CD4-positive, alpha-beta T cell (primary cell): Measurements from ENCODE around the gene HPRT1. TPM values are rescaled to one million over a fixed set of nuclear protein-coding genes. Genes with fewer than 3 reads are reported as not detected.

Experiments used
- ATAC-seq: fragments of 200-7000 bp; cut with Tn5 transposase; one replicate; pipeline ENCODE4 v1.10.0; 2022; ENCODE audit warnings: mild to moderate bottlenecking; ENCODE audit not compliant: poor library complexity
- CTCF ChIA-PET: fragments of 350-600 bp; sonication (Branson Sonifier 250); formaldehyde crosslinking; loops from one replicate; lab custom pipeline; 2021; ENCODE audit warnings: antibody characterized with exemption, inconsistent platforms; lab: Charles Lee
- POLR2A ChIA-PET: fragments of 350-600 bp; sonication (Branson Sonifier 250); formaldehyde crosslinking; loops from one replicate; lab custom pipeline; 2021; ENCODE audit warnings: antibody characterized with exemption, inconsistent platforms; lab: Charles Lee
- DNase-seq, 14 experiments: peaks; one replicate each; pipeline ENCODE4 v3.0.0-alpha.2; 2013 to 2020; ENCODE audit warnings: mixed read lengths in 2 of 14
- H3K27ac ChIP-seq, 2 donors: one replicate each; pipeline versions ENCODE4 v1.5.1 to v1.7.0; 2013; ENCODE audit warnings: low read length in 2 of 2, low read depth in 1 of 2, mild to moderate bottlenecking in 1 of 2
- H3K27me3 ChIP-seq, 2 experiments: 1 replicate in 1 of 2; 2 replicates in 1 of 2; pipeline versions ENCODE4 v1.6.1 to v1.7.0; 2013; ENCODE audit warnings: low read length in 2 of 2, control low read depth in 1 of 2, mild to moderate bottlenecking in 1 of 2, moderate library complexity in 1 of 2; ENCODE audit not compliant: insufficient read depth in 2 of 2, control insufficient read depth in 1 of 2
- H3K36me3 ChIP-seq: one replicate; pipeline ENCODE4 v1.6.1; 2013; ENCODE audit warnings: low read length, control low read depth; ENCODE audit not compliant: insufficient read depth
- H3K4me1 ChIP-seq: one replicate; pipeline ENCODE4 v1.6.1; 2013; ENCODE audit warnings: low read length, control low read depth; ENCODE audit not compliant: insufficient read depth
- H3K4me3 ChIP-seq: one replicate; pipeline ENCODE4 v1.5.1; 2013; ENCODE audit warnings: mild to moderate bottlenecking, low read length, moderate library complexity
- H3K9me3 ChIP-seq, 2 experiments: 1 replicate in 1 of 2; 2 replicates in 1 of 2; pipeline versions ENCODE4 v1.6.1 to v1.7.0; 2013; ENCODE audit warnings: low read length in 2 of 2, mild to moderate bottlenecking in 2 of 2, control low read depth in 1 of 2, moderate library complexity in 1 of 2; ENCODE audit not compliant: control insufficient read depth in 1 of 2, insufficient read depth in 1 of 2
- H3K27ac Mint-ChIP-seq: one replicate; pipeline ENCODE4 v1.8.0; 2020; ENCODE audit warnings: mixed read lengths
- H3K27me3 Mint-ChIP-seq: one replicate; pipeline ENCODE4 v1.8.0; 2021; ENCODE audit warnings: mixed read lengths
- H3K36me3 Mint-ChIP-seq: one replicate; pipeline ENCODE4 v1.8.0; 2021; ENCODE audit warnings: low read depth, mixed read lengths
- H3K4me1 Mint-ChIP-seq: one replicate; pipeline ENCODE4 v1.8.0; 2021; ENCODE audit warnings: low read depth, mixed read lengths
- H3K4me3 Mint-ChIP-seq: one replicate; pipeline ENCODE4 v1.8.0; 2020; ENCODE audit warnings: mild to moderate bottlenecking, mixed read lengths
- H3K9me3 Mint-ChIP-seq: one replicate; pipeline ENCODE4 v1.8.0; 2020; ENCODE audit warnings: mixed read lengths
- intact Hi-C, 2 experiments: fragments of 100-400 bp; cut with DNase I in 1 of 2; cut with micrococcal nuclease in 1 of 2; formaldehyde crosslinking; loops; one replicate each; pipeline versions ENCODE4 v1.15.1 to v1.9.0; 2023 to 2025; cut with DNase I, micrococcal nuclease
- total RNA-seq, 174 experiments: library from RNA in 2 of 174; stranded (reverse) in 2 of 174; gene quantifications; one replicate each; pipeline ENCODE4 v1.2.3 and lab custom pipeline; 2021 to 2026
- TF ChIP-seq, protein P1 (sequence below): fragments of 200-600 bp; IDR thresholded peaks from one replicate; pipeline ENCODE4 v1.8.0; 2022; ENCODE audit warnings: antibody characterized with exemption, mild to moderate bottlenecking

HPRT1 gene
- total RNA-seq, 2 experiments from 2014 or later: 14.1 to 15.5 TPM

GRCh38 chrX:134512566-134512965 is 52.6 kb downstream of the HPRT1 start:
- Histone ChIP-seq H3K27ac (no peak overlapping the region), H3K4me3 (no peak overlapping the region), H3K4me1 (no peaks in the 10 kb centered on the region), H3K9me3 (no peaks in the 10 kb centered on the region), H3K27me3 (no peaks in the 10 kb centered on the region), H3K36me3 (no peaks in the 10 kb centered on the region)
- POLR2A ChIA-PET: no interaction called here
- intact Hi-C loops: no loop called here
- no peaks in the 10 kb centered on the region for H3K9me3 Mint-ChIP-seq
- TF ChIP-seq, protein P1, sequence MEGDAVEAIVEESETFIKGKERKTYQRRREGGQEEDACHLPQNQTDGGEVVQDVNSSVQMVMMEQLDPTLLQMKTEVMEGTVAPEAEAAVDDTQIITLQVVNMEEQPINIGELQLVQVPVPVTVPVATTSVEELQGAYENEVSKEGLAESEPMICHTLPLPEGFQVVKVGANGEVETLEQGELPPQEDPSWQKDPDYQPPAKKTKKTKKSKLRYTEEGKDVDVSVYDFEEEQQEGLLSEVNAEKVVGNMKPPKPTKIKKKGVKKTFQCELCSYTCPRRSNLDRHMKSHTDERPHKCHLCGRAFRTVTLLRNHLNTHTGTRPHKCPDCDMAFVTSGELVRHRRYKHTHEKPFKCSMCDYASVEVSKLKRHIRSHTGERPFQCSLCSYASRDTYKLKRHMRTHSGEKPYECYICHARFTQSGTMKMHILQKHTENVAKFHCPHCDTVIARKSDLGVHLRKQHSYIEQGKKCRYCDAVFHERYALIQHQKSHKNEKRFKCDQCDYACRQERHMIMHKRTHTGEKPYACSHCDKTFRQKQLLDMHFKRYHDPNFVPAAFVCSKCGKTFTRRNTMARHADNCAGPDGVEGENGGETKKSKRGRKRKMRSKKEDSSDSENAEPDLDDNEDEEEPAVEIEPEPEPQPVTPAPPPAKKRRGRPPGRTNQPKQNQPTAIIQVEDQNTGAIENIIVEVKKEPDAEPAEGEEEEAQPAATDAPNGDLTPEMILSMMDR: no peak
- H3K4me1 Mint-ChIP-seq: no peaks in the 10 kb centered on the region
- CTCF ChIA-PET: no interaction called here
- H3K36me3 Mint-ChIP-seq: no peaks in the 10 kb centered on the region
- H3K4me3 Mint-ChIP-seq: no peak overlapping the region
- no peak overlapping the region for H3K27ac Mint-ChIP-seq
- no peak for ATAC-seq
- DNase-seq: no peak
- H3K27me3 Mint-ChIP-seq: no peaks in the 10 kb centered on the region

DNA sequence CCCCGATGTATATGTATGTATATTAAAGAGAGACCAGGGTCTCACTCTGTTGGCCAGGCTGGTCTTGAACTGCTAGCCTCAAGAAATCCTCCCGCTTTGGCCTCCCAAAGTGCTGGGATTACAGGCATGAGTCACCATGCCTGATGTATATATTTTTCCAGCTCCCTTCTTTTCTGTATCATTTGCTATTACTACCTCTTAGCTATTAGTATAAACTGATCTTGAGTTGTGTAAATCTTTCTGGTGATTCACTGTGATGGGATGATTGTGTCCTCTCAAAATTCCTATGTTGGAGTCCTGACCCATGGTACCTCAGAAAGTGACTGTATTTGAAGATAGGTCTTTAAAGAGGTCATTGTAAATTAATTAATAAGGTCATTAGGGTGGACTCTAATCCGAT is 53.1 kb downstream of the HPRT1 start:
- H3K4me3 ChIP-seq: no peak overlapping the region
- H3K27me3 ChIP-seq: no peaks in the 10 kb centered on the region
- no peaks in the 10 kb centered on the region for H3K4me1 ChIP-seq
- H3K36me3 Mint-ChIP-seq: no peaks in the 10 kb centered on the region
- intact Hi-C loops: no loop called here
- TF ChIP-seq, protein P1: no peak
- no peaks in the 10 kb centered on the region for H3K27me3 Mint-ChIP-seq
- no peaks in the 10 kb centered on the region for H3K9me3 ChIP-seq
- CTCF ChIA-PET: no interaction called here
- H3K36me3 ChIP-seq: no peaks in the 10 kb centered on the region
- H3K4me1 Mint-ChIP-seq: no peaks in the 10 kb centered on the region
- no peak overlapping the region for H3K4me3 Mint-ChIP-seq
- no peak for DNase-seq
- H3K9me3 Mint-ChIP-seq: no peaks in the 10 kb centered on the region
- H3K27ac ChIP-seq: no peak overlapping the region
- no peak overlapping the region for H3K27ac Mint-ChIP-seq
- POLR2A ChIA-PET: no interaction called here
- no peak for ATAC-seq

DNA sequence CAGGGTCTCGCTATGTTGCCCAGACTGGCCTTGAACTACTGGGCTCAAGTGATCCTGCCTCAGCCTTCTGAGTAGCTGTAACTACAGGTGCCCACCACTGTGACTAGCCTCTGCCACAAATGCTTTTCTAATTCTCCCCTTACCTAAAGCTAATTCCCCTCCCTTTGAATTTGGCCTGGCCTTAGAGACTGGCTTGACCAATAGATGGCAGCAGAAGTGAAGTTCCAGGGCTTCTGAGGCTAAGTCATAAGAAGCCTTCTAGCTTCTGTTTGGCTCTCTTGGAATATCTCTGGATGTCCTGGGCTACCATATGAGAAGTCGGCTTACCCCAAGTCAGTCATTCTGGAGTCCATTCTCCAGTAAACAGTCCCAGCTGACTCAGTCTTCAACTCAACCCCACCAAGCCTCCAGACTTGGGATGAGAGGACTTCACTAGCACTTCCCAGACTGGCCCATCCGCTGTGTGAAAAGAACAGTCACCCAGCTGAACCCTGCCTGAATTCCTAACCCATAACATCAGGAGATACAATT is 61.0 kb downstream of the HPRT1 start:
- no peaks in the 10 kb centered on the region for H3K4me1 Mint-ChIP-seq
- intact Hi-C loops: no loop called here

More for the DNA sequence above, 61.0 kb downstream of the HPRT1 start:
- H3K4me1 ChIP-seq: no peaks in the 10 kb centered on the region
- ChIA-PET POLR2A (no interaction called here), CTCF (no interaction called here)
- H3K27ac Mint-ChIP-seq: no peak overlapping the region
- no peaks in the 10 kb centered on the region for H3K9me3 Mint-ChIP-seq
- no peak overlapping the region for H3K4me3 Mint-ChIP-seq
- ATAC-seq (no peak), DNase-seq (peak in 2 of 14 experiments; percentile 15 to 20)
- no peak overlapping the region for H3K27ac ChIP-seq
- TF ChIP-seq, protein P1: no peak
- no peak overlapping the region for H3K4me3 ChIP-seq
- H3K36me3 ChIP-seq: no peaks in the 10 kb centered on the region
- no peaks in the 10 kb centered on the region for H3K36me3 Mint-ChIP-seq
- no peaks in the 10 kb centered on the region for H3K27me3 Mint-ChIP-seq
- no peaks in the 10 kb centered on the region for H3K9me3 ChIP-seq
- no peaks in the 10 kb centered on the region for H3K27me3 ChIP-seq
